Activated naive CD4-positive, alpha-beta T cell treated with Interleukin-2 at 50 U/mL for 16 hours (primary cell): ENCODE measurements around the gene PYGM.

Experiments
- DNase-seq: peaks from one replicate; pipeline ENCODE4 v3.0.0-alpha.2; 2020

The PYGM gene

GRCh38 chr11:64752175-64752970, 7.4 kb downstream of the PYGM start:
- no peak for DNase-seq

GRCh38 chr11:64751580-64751979, 8.2 kb downstream of the PYGM start:
- DNase-seq, result no peak

GRCh38 chr11:64751136-64751535, 8.6 kb downstream of the PYGM start:
- DNase-seq, result no peak

GRCh38 chr11:64750361-64751054, 9.3 kb downstream of the PYGM start:
- no peak for DNase-seq

- DNase-seq, result no peak
Observed at GRCh38 chr11:64747961-64748665, 11.7 kb downstream of the PYGM start.

GRCh38 chr11:64746486-64746885, 13.3 kb downstream of the PYGM start:
- DNase-seq, result no peak

- peak; percentile 67 for DNase-seq
Observed at GRCh38 chr11:64745521-64746328, 14.0 kb downstream of the PYGM start.

GRCh38 chr11:64745189-64745520, 14.6 kb downstream of the PYGM start:
- DNase-seq, result peak; percentile 67

- peak; percentile 38 for DNase-seq
Observed at GRCh38 chr11:64744544-64745188, 15.1 kb downstream of the PYGM start.

- peak; percentile 78 for DNase-seq
Observed at GRCh38 chr11:64743591-64744543, 15.9 kb downstream of the PYGM start, which contains the start of gene RASGRP2. TSS of gene RASGRP2 (minus strand) at chr11:64744142. CDS start at chr11:64742866, 1,276 bp downstream.

GRCh38 chr11:64742889-64743590, 16.7 kb downstream of the PYGM start:
- peak; percentile 82 for DNase-seq

- peak; percentile 37 for DNase-seq
Observed at GRCh38 chr11:64742087-64742888, 17.5 kb downstream of the PYGM start.

GRCh38 chr11:64741375-64742086, 18.2 kb downstream of the PYGM start:
- no peak for DNase-seq

GRCh38 chr11:64739871-64740270, 19.9 kb downstream of the PYGM start:
- no peak for DNase-seq

- DNase-seq, result no peak
Observed at GRCh38 chr11:64736654-64737053, 23.1 kb downstream of the PYGM start.

- no peak for DNase-seq
Observed at GRCh38 chr11:64735725-64736259, 24.0 kb downstream of the PYGM start.

- DNase-seq, result no peak
Observed at GRCh38 chr11:64734811-64735724, 24.7 kb downstream of the PYGM start.
